A549 (cell line): ENCODE measurements around the gene IQCE. TPM values are rescaled to one million over a fixed set of nuclear protein-coding genes. Genes with fewer than 3 reads are reported as not detected.
"Not testable (repeated sequence)": the region's sequence is repeated elsewhere in the genome, so short reads cannot be mapped to it uniquely, and the experiment has no call there.

Experiments
- ATAC-seq, 2 experiments: fragments of 200-7000 bp in 1 of 2; fragments of >200 bp in 1 of 2; cut with Nextera tagmentation in 1 of 2; cut with Tn5 transposase in 1 of 2; 3 replicates each; pipeline versions ENCODE4 v1.8.0 to v1.9.1; 2018 to 2020; ENCODE audit warnings: mild to moderate bottlenecking in 1 of 2, moderate library complexity in 1 of 2
- CTCF ChIA-PET: fragments of 300-600 bp; sonication (Branson Sonifier 250); formaldehyde crosslinking; extraction: SDS; loops from one replicate; lab custom pipeline; 2021; ENCODE audit warnings: antibody characterized with exemption, inconsistent platforms; lab: Yijun Ruan, JAX
- POLR2A ChIA-PET: fragments of 350-600 bp; formaldehyde crosslinking; extraction: SDS; loops from one replicate; lab custom pipeline; 2021; ENCODE audit warnings: antibody characterized with exemption, inconsistent platforms; lab: Yijun Ruan, JAX
- DNase-seq, 2 experiments: peaks; one replicate each; pipeline versions ENCODE4 v3.0.0 to v3.0.0-alpha.2; 2011 to 2016; ENCODE audit warnings: low read depth in 1 of 2, low spot score in 1 of 2
- FAIRE-seq: peaks from 2 replicates; lab custom pipeline; 2011; peaks lifted over from hg19 to GRCh38; lab: Jason Lieb, UNC
- H3K27ac ChIP-seq, 2 experiments: fragments of >200 bp; sonication (Bioruptor Twin); formaldehyde crosslinking; 3 replicates each; pipeline ENCODE4 v1.5.1; 2016 to 2017
- H3K4me1 ChIP-seq: fragments of >200 bp; sonication (Bioruptor Twin); formaldehyde crosslinking; 3 replicates; pipeline ENCODE4 v1.6.1; 2016
- H3K4me2 ChIP-seq: fragments of >200 bp; sonication (Bioruptor Twin); formaldehyde crosslinking; 3 replicates; pipeline ENCODE4 v1.6.1; 2016
- H3K4me3 ChIP-seq: fragments of >200 bp; sonication (Bioruptor Twin); formaldehyde crosslinking; 3 replicates; pipeline ENCODE4 v1.5.1; 2016
- H3K9me3 ChIP-seq: fragments of >200 bp; sonication (Bioruptor Twin); formaldehyde crosslinking; 3 replicates; pipeline ENCODE4 v1.6.1; 2016
- BHLHE40 ChIP-seq: IDR thresholded peaks from 2 replicates; pipeline ENCODE4 v1.6.1; 2012; ENCODE audit warnings: low read depth, low read length, inconsistent platforms
- CBX8 ChIP-seq: fragments of 200-600 bp; sonication (generic); IDR thresholded peaks from 2 replicates; pipeline ENCODE4 v1.6.1; 2016
- CHD4 ChIP-seq: fragments of 200-600 bp; sonication (generic); IDR thresholded peaks from 2 replicates; pipeline ENCODE4 v1.6.1; 2016; ENCODE audit warnings: antibody characterized with exemption, mild to moderate bottlenecking, borderline replicate concordance
- EP300 ChIP-seq, 2 experiments: fragments of >200 bp; sonication (Bioruptor Twin); formaldehyde crosslinking; IDR thresholded peaks; 2 replicates in 1 of 2; 3 replicates in 1 of 2; pipeline ENCODE4 v1.6.1; 2016 to 2017
- ESRRA ChIP-seq: fragments of 150-350 bp; IDR thresholded peaks from 2 replicates; pipeline ENCODE4 v1.6.1; 2014; ENCODE audit warnings: mild to moderate bottlenecking, low read length, borderline replicate concordance
- FOSL2 ChIP-seq, 2 experiments: fragments of 450-650 bp in 1 of 2; fragments of >200 bp in 1 of 2; sonication (Bioruptor Twin) in 1 of 2; formaldehyde crosslinking; IDR thresholded peaks; 2 replicates each; pipeline versions ENCODE4 v1.5.0 to v1.6.1; 2016 to 2020; ENCODE audit warnings: mild to moderate bottlenecking in 1 of 2, moderate library complexity in 1 of 2
- HES2 ChIP-seq: fragments of >200 bp; sonication (Bioruptor Twin); formaldehyde crosslinking; IDR thresholded peaks from 2 replicates; pipeline ENCODE4 v1.6.1; 2016
- HEYL ChIP-seq: fragments of 250-450 bp; sonication (Bioruptor Pico); IDR thresholded peaks from 2 replicates; pipeline ENCODE4 v1.8.0; 2021; ENCODE audit warnings: mild to moderate bottlenecking, moderate library complexity
- KDM1A ChIP-seq: fragments of 200-600 bp; sonication (generic); IDR thresholded peaks from 2 replicates; pipeline ENCODE4 v1.6.1; 2016; ENCODE audit warnings: low read depth, mild to moderate bottlenecking
- KDM5A ChIP-seq: fragments of 200-600 bp; sonication (generic); IDR thresholded peaks from 2 replicates; pipeline ENCODE4 v1.6.1; 2016; ENCODE audit warnings: antibody characterized with exemption, mild to moderate bottlenecking
- MAFK ChIP-seq: fragments of 450-650 bp; IDR thresholded peaks from 2 replicates; pipeline ENCODE4 v1.6.1; 2014; ENCODE audit not compliant: partially characterized antibody
- NR3C1 ChIP-seq: fragments of >200 bp; sonication (Bioruptor Twin); formaldehyde crosslinking; IDR thresholded peaks from 3 replicates; pipeline ENCODE4 v1.6.1; 2017
- PBX3 ChIP-seq: IDR thresholded peaks from 2 replicates; pipeline ENCODE4 v1.6.1; 2012
- PHF8 ChIP-seq: fragments of 200-600 bp; sonication (generic); IDR thresholded peaks from 2 replicates; pipeline ENCODE4 v1.6.1; 2016; ENCODE audit warnings: low read depth, mild to moderate bottlenecking, antibody characterized with exemption, moderate library complexity, borderline replicate concordance
- POLR2A ChIP-seq: IDR thresholded peaks from 2 replicates; pipeline ENCODE4 v1.6.1; 2012; ENCODE audit warnings: mild to moderate bottlenecking, low read length
- RARB ChIP-seq: fragments of 250-450 bp; sonication (Bioruptor Pico); IDR thresholded peaks from 2 replicates; pipeline ENCODE4 v1.8.0; 2021; ENCODE audit warnings: mild to moderate bottlenecking, moderate library complexity
- ZC3H11A ChIP-seq: fragments of 450-650 bp; IDR thresholded peaks from 2 replicates; pipeline ENCODE4 v1.6.1; 2014; ENCODE audit warnings: antibody characterized with exemption, mild to moderate bottlenecking
- ZNF302 ChIP-seq: fragments of 250-450 bp; sonication (Bioruptor Pico); IDR thresholded peaks from 2 replicates; pipeline ENCODE4 v1.9.0; 2021; ENCODE audit warnings: inconsistent platforms, mild to moderate bottlenecking, moderate library complexity
- ZSCAN20 ChIP-seq: fragments of 250-450 bp; sonication (Bioruptor Pico); IDR thresholded peaks from 2 replicates; pipeline ENCODE4 v1.8.0; 2022; ENCODE audit warnings: mild to moderate bottlenecking, moderate library complexity
- WGBS: methylation state at CpG from one replicate; pipeline ENCODE4 v1.1.6; 2017; ENCODE audit errors: missing lambda C conversion rate; 5-methylcytosine and 5-hydroxymethylcytosine counted together
- polyA plus RNA-seq, 4 experiments: library from polyadenylated mRNA; depleted of rRNA in 3 of 4; stranded (reverse); fragments of >200 nt; fragmentation: RNase III in 1 of 4; extraction: RNeasy Plus Mini Kit Qiagen cat#74134 plus additional on column Dnase treatment in 1 of 4; gene quantifications; 2 replicates in 3 of 4; 3 replicates in 1 of 4; pipeline ENCODE4 v1.2.3, GENCODE V29; 2011 to 2017

The IQCE gene
- polyA plus RNA-seq, 2 of the 4 experiments (the other 2 are of a cell fraction), result 10.6 to 13.0 TPM

- Histone ChIP-seq H3K27ac (no peak overlapping the region), H3K9me3 (no peaks in the 10 kb centered on the region), H3K4me1 (no peaks in the 10 kb centered on the region), H3K4me3 (no peak overlapping the region), H3K4me2 (no peak overlapping the region)
- TF ChIP-seq HES2 (no peak), PBX3 (no peak), CHD4 (no peak)
- no peak for FAIRE-seq
- no peak for DNase-seq
- ChIA-PET POLR2A (no interaction called here), CTCF (no interaction called here)
- no peak for ATAC-seq
- 94% methylated on average over 14 of the region's 21 CpGs for WGBS
These were observed 29.0 kb downstream of the IQCE start for GRCh38 chr7:2587778-2588177.

GRCh38 chr7:2589341-2589740 lies 30.6 kb downstream of the IQCE start:
- H3K27ac ChIP-seq, result no peak overlapping the region
- no peak for TF ChIP-seq PBX3
- no peak for TF ChIP-seq BHLHE40
- TF ChIP-seq ZSCAN20, result no peak
- no peak for TF ChIP-seq HEYL (CRISPR knock-in tag)
- TF ChIP-seq ZC3H11A, result no peak
- no peak for TF ChIP-seq EP300 (IDR thresholded peaks at IDR 0.05)
- TF ChIP-seq FOSL2 (IDR thresholded peaks at IDR 0.05), result no peak
- TF ChIP-seq FOSL2 (CRISPR knock-in tag; IDR thresholded peaks at IDR 0.05), result no peak
- TF ChIP-seq PHF8, result no peak
- no peak for TF ChIP-seq RARB (CRISPR knock-in tag)
- TF ChIP-seq KDM5A, result no peak
- TF ChIP-seq MAFK, result no peak
- ATAC-seq, result no peak
- 94% methylated on average over 16 of the region's 16 CpGs for WGBS
- no peaks in the 10 kb centered on the region for H3K4me1 ChIP-seq
- H3K9me3 ChIP-seq, result no peaks in the 10 kb centered on the region
- FAIRE-seq, result no peak
- H3K4me2 ChIP-seq, result no peak overlapping the region
- ChIA-PET POLR2A (no interaction called here), CTCF (interaction anchor here (0.6 to 1.6 kb wide), 5 partner anchors 29 to 121 kb away, joined by 3 to 4 read pairs (median 4); partner anchors contain the start of gene GRIFIN)
- no peak for DNase-seq
- H3K4me3 ChIP-seq, result no peak overlapping the region

- DNase-seq, H3K4me2 ChIP-seq, POLR2A ChIA-PET, H3K4me3 ChIP-seq, FAIRE-seq, H3K9me3 ChIP-seq, H3K4me1 ChIP-seq, H3K27ac ChIP-seq, ATAC-seq: not testable (repeated sequence)
- WGBS, result 95% methylated on average over 13 of the region's 15 CpGs
- CTCF ChIA-PET, result interaction anchor here (0.6 to 1.6 kb wide), 6 partner anchors 29 to 1344 kb away, joined by 3 to 4 read pairs (median 4); partner anchors contain the start of gene GRIFIN
These were observed 31.2 kb downstream of the IQCE start for GRCh38 chr7:2589941-2590340.

GRCh38 chr7:2592375-2592865 lies 33.6 kb downstream of the IQCE start:
- H3K4me2 ChIP-seq, result no peak overlapping the region
- CTCF ChIA-PET, result no interaction called here
- WGBS, result 94% methylated on average over 13 of the region's 23 CpGs
- DNase-seq (no peak), FAIRE-seq (no peak), ATAC-seq (no peak; a peak in 2 of 6 replicates)
- POLR2A ChIA-PET, result no interaction called here
- H3K27ac ChIP-seq, result no peak overlapping the region
- no peak overlapping the region for H3K4me3 ChIP-seq
- no peaks in the 10 kb centered on the region for H3K9me3 ChIP-seq
- TF ChIP-seq ZNF302 (no peak), EP300 (IDR thresholded peaks at IDR 0.05) (no peak), CHD4 (no peak), ESRRA (no peak), CBX8 (no peak), KDM1A (no peak), NR3C1 (no peak), POLR2A (no peak)
- H3K4me1 ChIP-seq, result no peaks in the 10 kb centered on the region
